AG04449 (cell line): Measurements from ENCODE around the gene IZUMO4.

Experiments used
- CTCF ChIA-PET: fragments of 350-600 bp; formaldehyde crosslinking; extraction: SDS; loops from one replicate; lab custom pipeline; 2021; ENCODE audit warnings: antibody characterized with exemption; lab: Yijun Ruan, JAX
- POLR2A ChIA-PET: fragments of 400-600, 350-600 bp; formaldehyde crosslinking; extraction: SDS; loops from one replicate; lab custom pipeline; 2020; ENCODE audit warnings: antibody characterized with exemption, inconsistent platforms; lab: Yijun Ruan, JAX
- DNase-seq: peaks from one replicate; pipeline ENCODE4 v3.0.0-alpha.2; 2010; ENCODE audit warnings: low read depth, low spot score
- H3K4me3 ChIP-seq: 2 replicates; pipeline ENCODE4 v1.5.1; 2011; ENCODE audit warnings: low read depth, mild to moderate bottlenecking, control low read depth, low read length
- TF ChIP-seq, protein P1 (sequence below): IDR thresholded peaks from one replicate; pipeline ENCODE4 v1.5.1; 2011; ENCODE audit warnings: mild to moderate bottlenecking, moderate library complexity, low read length, control low read depth, inconsistent platforms; ENCODE audit not compliant: insufficient read depth; ENCODE audit errors: missing control alignments

The IZUMO4 gene

DNA sequence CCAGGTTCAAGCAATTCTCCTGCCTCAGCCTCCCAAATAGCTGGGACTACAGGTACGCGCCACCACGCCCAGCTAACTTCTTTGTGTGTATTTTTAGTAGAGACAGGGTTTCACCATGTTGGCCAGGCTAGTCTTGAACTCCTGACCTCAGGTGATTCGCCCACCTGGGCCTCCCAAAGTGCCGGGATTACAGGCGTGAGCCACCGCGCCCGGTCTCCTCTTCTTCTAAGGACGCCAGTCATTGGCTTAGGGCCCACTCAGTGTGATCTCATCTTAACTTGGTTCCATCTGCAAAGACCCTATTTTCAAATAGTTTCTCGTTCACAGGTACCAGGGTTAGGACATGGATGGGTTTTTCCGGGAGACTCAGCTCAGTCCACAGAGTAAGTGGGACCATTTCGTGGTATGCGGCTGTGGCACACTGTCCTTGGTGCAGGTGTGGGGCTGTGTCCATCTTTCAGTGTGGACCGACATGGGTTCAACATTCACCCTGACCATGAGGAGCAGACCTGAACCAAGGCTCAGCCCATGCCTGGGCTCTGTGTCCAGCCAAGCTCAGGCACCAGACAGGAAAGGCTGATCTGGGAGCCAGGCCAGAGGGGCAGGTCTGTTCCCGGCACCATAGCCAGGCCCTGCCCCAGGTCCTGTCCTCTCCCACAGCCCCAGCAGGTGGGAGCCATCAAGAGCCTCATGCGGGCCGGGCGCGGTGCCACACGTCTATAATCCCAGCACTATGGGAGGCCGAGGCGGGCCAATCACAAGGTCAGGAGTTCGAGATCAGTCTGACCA is 42.9 kb upstream of the IZUMO4 start:
- H3K4me3 ChIP-seq: no peak overlapping the region
- CTCF ChIA-PET: interaction anchor here (0.7 to 2.8 kb wide), 4 partner anchors 11 to 262 kb away, joined by 3 to 15 read pairs (median 10); no protein-coding TSS in a partner anchor
- POLR2A ChIA-PET: no interaction called here
- TF ChIP-seq, protein P1, sequence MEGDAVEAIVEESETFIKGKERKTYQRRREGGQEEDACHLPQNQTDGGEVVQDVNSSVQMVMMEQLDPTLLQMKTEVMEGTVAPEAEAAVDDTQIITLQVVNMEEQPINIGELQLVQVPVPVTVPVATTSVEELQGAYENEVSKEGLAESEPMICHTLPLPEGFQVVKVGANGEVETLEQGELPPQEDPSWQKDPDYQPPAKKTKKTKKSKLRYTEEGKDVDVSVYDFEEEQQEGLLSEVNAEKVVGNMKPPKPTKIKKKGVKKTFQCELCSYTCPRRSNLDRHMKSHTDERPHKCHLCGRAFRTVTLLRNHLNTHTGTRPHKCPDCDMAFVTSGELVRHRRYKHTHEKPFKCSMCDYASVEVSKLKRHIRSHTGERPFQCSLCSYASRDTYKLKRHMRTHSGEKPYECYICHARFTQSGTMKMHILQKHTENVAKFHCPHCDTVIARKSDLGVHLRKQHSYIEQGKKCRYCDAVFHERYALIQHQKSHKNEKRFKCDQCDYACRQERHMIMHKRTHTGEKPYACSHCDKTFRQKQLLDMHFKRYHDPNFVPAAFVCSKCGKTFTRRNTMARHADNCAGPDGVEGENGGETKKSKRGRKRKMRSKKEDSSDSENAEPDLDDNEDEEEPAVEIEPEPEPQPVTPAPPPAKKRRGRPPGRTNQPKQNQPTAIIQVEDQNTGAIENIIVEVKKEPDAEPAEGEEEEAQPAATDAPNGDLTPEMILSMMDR: no peak
- no peak for DNase-seq

DNA sequence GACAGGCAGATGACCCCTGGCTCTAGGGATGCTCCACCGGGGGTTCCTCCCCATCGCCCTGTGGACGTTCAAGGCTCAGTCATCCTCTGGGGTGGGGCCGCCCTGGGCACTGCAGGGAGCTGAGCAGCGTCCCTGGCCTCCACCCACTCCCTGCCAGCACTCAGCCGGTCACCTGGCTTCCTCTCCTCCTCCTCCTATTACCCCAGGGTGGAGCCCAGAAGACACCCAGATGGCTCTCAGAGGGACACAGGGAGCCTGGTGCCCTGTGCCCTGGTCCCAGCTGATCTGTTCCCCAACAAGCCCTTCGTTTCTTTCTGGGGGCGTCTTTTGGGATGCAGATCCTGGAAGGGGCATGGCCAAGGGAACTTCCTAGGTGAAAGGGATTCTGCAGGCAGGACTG is 42.0 kb upstream of the IZUMO4 start:
- ChIA-PET CTCF (no interaction called here), POLR2A (interaction anchor here (0.7 kb wide), 1 partner anchor 13 kb away, joined by 3 read pairs; no protein-coding TSS in a partner anchor)
- no peak for DNase-seq
- TF ChIP-seq, protein P1: no peak
- H3K4me3 ChIP-seq: no peak overlapping the region

DNA sequence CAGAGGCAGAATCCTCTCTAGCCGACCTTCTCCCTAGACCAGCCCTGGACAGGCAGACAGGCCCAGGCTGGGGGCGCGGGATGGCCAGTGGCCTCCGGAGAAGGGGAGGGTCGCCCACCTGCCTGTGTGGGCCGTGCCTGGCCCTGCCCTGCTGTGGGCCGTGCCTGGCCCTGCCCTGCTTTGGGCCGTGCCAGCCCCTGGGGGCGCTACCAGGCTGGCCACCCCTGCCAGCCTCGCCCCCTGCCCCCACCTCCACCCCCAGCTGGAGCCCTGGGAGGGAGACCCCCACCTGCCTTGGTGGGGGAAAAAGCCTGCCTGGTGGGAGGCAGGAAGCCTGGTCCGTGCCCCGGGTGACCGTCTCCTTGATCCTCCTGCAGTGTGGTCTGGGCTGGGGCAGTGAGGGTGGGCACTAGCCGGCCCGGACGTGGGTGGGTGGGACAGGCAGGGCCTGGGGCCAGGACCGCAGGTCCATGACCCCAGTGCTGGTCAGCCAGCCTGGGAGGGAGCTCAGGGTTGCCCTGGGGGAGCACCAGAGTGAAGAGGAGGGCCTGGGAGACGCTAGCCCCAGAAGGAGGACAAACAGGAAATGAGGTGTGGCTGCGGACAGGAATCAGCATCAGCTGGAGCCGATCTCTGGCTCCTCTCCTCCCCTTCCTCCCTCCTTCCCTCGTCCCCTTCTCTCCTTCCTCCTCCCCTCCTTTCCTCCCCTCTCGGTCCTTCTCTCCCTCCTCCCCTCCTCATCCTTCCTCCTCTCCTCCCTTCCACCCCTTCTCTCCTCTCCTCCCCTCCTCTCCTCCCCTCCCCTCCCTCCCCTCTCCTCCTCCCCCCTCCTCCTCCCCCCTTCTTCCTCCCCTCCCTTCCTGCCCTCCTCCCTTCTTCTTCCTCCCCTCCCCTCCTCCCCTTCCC is 40.5 kb upstream of the IZUMO4 start:
- H3K4me3 ChIP-seq: peak overlapping the region; percentile 32
- ChIA-PET CTCF (interaction anchor here (1.1 to 1.3 kb wide), 2 partner anchors 29 to 36 kb away, joined by 3 to 4 read pairs; no protein-coding TSS in a partner anchor), POLR2A (interaction anchor here (0.6 kb wide), 2 partner anchors 39 to 111 kb away, joined by 3 read pairs; no protein-coding TSS in a partner anchor)
- DNase-seq: no peak
- TF ChIP-seq, protein P1: no peak

DNA sequence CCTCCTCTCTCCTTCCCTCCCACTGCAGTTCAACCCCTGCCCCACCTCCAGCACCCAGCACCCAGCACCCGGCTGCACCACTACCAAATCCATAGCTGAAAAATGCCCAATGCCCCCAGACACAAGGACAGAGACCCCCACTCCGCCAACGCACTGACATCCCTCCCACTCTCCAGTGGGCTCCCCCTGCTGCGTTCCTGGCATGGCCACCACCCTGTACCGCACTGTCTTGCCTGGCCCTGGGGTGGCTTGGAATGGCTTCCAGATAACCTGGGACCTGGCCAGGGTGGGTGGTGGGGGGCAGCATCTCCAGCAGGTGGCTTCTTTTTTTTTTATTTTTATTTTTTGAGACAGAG is 39.9 kb upstream of the IZUMO4 start:
- CTCF ChIA-PET: interaction anchor here (1.1 to 1.3 kb wide), 2 partner anchors 29 to 37 kb away, joined by 3 to 4 read pairs; no protein-coding TSS in a partner anchor
- no peak overlapping the region for H3K4me3 ChIP-seq
- POLR2A ChIA-PET: interaction anchor here (0.6 kb wide), 1 partner anchor 111 kb away, joined by 3 read pairs; no protein-coding TSS in a partner anchor
- TF ChIP-seq, protein P1: no peak
- DNase-seq: no peak

DNA sequence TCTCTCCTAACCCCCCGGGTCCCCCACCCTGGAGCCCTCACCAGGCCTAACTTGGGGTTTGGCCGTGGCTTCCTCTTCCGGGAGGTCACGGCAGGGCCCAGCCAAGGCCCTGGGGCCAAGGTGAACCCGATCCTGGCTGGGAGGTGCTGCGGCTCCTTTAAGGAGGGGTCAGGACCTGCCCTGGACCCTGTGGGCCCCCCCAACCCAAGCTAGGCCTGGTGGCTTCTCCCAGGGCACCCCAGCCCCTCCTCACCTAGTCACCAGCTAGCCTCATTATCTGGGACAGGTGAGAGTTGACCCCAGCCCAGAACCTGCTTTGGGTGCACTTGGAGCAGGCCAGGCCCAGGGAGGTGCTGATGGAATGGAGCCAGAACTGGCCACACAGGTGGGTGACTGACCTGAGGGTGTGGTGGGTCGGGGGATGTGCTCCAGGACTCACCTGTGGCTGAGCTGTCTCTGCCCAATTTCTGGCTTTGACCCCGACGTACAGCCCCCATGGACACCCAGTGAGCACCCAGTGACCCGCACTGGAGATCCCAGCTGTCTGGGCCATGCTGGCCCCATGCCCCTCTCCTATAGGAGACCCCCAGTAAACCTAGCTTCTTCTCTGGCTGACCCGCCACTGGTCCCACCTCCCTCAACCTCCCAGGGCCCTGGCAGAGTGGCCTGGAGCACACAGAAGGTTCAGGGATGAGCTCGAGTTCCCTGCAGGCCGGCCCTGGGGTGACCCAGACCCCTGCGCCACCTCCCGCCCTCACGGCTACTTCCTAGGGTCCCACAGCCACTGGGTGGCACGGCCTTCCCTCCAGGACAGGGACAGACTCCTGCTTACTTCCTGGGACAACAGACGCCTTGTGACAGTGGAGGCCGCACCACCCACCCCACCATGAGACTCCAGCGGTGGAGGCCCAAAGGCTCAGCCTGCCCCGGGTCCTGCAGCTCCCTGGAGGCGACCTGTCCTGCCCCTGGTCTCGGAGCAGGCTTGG is 38.9 kb upstream of the IZUMO4 start:
- no peak for DNase-seq
- H3K4me3 ChIP-seq: no peak overlapping the region
- POLR2A ChIA-PET: no interaction called here
- CTCF ChIA-PET: interaction anchor here (1.6 to 2.5 kb wide), 2 partner anchors 12 to 39 kb away, joined by 5 to 9 read pairs; no protein-coding TSS in a partner anchor
- TF ChIP-seq, protein P1: no peak
